HT-29 (cell line): ENCODE measurements around the gene SATB2. TPM values are rescaled to one million over a fixed set of nuclear protein-coding genes. Genes with fewer than 3 reads are reported as not detected.

Source experiments
- DNase-seq: peaks from one replicate; pipeline ENCODE4 v3.0.0-alpha.2; 2015; ENCODE audit warnings: low spot score
- total RNA-seq: library from RNA; depleted of rRNA; stranded (reverse); fragments of >200 nt; shearing (Covaris generic); gene quantifications from 2 replicates; pipeline ENCODE4 v1.2.3, GENCODE V29; 2014; rRNA removed

The SATB2 gene
- total RNA-seq = 0.16 and 0.18 TPM in 2 replicates

DNA sequence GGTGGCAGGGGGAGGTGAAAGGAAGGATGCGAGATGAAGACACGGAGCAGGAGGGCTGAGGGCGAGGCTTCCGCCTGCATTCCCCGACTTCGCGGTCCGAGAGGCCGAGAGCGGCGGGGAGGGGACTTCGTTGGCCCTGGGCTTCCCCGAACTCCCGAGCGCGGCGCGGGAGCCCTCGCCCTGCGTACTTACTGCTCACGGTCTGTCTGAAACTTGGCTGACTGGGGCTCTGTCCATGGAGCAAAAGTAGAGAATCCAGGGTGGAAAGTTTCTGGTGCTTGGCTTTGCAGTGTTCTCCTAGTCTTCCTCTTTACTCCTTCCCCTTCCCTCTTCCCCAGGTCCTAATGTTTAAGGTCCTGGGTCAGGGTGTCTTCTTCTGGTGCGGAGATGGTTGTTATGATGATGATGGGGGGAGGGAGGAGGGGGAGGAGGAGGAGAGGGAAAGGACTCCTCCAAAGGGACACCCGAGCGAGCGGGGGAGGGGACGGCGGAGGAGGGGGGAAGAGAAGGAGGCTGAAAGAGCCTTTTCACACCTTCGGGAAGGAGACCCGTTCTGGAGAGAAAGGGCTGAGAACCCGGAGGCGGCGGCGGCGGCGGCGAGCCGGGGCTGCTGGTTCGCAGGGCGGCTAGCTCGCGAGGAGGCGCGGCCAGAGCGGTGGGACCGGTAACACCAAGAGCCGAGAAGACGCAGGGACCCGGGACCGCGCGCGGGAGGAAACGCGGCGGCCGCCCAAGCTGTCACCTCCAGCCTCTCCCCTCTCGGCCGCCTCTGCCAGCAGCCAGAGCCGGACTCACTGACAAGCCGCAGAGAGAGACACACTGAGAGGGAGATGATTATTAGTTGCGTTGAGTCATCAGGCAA is at the start of gene SATB2:
SATB2 (minus strand) TSS at position 793 of the 862 bp plus-strand sequence. CDS start 1,902 bp downstream, outside the sequence.
- DNase-seq = peak; percentile 3

DNA sequence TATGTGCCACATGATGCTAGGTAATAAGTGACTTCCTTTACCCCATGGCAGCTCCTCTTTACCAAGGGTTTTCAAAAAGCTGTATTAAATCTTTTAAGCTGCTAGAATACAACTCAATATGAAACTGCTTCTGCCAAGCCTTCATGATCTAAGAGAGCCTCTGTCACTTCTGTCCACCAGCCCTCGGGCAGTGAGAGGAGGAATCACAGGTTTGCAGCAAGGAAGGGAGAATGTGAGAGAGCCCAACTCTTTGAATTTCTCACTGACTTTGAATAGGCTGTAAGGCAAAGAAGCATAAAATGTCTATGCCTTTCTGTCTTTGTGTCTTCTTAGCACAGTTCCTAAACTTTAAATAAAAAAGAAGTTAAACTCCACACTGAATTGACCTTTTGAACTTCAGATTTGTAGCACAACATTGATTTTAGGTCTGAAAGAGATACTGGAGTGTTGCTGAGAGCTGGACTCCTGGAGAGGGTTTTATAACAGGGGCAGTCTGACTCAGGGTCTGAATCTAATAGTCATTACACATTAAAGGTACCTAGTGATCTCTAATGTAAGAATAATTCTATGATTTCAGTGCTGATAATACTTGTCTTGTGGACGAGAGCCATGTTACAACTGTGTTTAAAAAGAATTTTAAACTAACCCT is 48.1 kb upstream of the SATB2 start:
- DNase-seq = no peak

DNA sequence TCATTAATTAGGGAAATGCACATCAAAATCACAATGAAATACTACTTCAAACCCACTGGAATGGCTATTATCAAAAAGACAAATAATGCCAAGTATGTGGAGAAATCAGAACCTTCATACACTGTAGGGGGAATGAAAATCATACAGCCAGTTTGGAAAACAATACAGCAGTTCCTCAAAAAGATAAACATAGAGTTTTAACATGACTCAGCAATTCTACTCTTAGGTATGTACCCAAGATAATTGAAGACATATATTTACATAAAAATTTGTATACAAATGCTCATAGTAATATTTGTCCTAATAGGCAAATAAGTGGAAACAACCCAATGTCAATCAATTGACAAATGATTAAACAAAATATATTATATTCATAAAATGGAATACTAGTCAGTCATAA is 45.4 kb upstream of the SATB2 start:
- DNase-seq = no peak

DNA sequence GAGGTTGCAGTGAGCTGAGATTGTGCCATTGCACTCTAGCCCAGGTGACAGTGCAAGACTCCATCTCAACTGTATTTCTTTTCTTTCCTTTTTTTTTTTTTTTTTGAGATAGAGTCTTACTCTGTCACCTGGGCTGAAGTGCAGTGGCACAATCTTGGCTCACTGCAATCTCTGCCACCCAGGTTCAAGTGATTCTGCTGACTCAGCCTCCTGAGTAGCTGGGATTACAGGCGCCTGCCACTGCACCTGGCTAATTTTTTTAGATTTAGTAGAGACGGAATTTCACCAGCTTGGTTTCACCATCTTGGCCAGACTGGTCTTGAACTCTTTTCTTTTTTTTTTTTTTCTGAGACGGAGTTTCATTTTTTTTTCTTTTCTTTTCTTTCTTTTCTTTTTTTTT is 41.3 kb upstream of the SATB2 start:
- no peak for DNase-seq

DNA sequence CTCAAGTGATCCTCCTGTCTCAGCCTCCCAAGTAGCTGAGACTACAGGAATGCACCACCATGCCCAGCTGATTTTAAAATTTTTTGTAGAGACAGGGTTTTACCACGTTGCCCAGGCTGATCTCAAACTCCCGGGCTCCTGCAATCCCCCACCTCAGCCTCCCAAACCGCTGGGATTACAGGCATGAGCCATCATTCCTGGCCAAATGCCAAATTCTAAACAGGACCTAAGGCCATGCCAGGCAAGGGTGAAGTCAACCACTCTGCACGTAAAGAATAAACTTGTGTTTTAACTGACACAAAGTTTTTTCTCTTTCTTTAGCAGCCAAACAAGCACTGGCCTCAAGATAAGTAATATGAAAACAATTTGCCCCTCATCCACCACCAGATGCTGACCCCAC is 37.4 kb upstream of the SATB2 start:
- no peak for DNase-seq

DNA sequence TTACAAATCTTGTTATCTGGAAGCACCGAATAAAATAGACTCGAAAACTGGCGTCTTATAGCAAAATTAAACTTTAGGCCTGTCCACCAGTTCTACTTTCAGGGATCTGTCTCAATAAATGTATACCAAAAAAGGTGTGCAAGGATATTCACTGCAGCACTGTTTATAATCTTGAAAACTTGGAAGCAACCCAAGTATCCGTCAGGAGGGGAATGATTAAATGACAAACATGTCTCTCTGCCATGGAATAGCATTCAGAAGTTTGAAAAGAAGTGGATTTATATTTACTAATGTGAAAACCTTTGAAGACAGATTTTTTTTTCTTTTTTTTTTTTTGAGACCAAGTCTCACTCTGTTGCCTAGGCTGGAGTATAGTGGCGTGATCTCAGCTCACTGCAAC is 32.3 kb upstream of the SATB2 start:
- DNase-seq = no peak

DNA sequence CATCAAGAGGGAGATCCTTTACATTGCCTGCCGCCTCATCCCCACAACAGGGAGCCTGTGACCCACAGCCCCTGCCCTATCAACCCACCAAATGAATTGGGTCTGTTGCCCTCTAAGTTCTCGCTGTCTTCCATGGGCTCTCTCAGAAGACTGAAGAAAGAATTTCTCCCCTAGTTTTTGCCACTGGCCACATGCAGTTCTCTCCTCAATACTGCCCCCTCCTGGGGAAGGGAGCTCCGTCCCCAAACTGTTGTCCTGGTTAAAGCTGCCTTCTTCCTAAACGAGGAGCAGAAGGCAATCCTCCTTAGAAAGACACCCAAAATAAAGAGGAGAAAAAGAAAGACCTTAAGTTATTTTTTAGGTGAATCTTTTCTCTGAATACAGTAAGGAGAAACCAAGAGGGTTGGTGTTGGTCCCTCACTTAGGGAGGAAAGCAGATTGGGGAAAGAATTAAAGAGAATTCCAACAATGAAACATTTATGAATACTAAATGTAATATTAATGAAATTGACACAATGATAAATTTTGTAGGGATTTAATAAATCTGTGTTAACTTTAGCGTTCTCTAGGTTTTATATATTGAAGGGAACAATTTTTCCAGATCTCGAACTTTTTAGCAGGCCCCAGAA is 31.1 kb upstream of the SATB2 start:
- peak; percentile 66 for DNase-seq

DNA sequence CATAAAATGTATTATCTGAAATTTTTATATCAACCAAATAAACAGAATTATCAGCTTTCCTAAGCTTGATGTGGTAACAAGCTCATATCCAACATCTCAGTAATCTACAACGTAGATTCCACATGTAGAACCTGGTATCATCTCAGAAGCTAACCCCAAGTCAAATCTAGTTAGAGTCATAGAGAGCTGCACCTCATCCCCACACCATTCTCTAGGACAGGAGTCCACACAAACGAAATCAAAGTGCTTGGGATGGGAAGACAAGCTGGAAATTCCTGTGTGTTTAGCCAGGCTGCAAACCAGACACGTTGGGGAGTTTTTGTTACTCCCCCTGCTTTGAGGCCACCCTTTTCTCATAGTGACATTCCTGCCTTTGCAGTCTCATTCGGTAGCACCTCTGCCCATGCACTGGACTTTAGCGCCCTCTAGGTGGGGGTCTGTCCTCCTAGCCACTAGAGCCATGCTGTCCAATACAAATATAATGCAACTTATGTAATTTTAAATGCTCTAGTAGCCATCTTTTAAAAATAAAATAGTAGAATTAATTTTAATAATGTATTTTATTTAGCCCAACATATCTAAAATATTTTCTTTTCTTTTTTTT is 28.1 kb upstream of the SATB2 start:
- peak; percentile 74 for DNase-seq

DNA sequence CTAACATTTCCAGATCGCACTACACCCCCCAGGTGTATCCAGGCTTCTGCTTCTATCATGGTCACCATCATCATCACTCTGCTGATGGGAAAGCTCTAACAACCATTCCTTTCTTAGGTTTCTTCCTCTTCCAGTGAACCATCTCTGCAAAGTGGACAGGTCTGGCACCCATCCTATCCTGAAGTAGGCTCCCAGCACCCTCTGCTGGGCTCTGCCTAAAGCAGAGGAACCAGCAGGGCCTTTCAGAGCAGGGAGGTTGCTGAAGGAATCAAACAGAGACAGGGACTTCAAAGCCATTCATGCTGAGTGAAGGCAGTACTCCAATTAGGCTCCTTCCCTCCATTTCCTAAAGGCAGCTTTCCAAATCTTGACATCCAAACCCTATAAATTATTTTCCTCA is 27.2 kb upstream of the SATB2 start:
- no peak for DNase-seq

DNA sequence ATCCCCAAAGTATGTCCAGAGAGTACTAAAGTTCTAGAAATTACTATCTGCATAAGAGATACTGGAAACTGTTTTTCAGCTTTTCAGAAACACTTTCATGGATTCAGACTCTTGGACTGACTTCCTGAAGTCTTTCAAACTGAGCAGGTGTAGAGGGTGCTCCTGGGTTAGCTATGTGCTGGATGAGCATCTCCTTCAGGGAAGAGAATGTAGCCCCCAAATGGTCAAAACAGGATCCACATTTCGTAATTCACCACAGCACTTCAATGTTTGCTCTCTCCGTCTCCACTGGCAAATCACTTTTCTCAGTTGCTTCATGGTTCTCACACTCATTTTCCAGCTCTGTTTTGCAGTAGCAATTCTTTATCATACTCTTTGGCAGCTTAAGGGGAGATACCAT is 23.2 kb upstream of the SATB2 start:
- no peak for DNase-seq

DNA sequence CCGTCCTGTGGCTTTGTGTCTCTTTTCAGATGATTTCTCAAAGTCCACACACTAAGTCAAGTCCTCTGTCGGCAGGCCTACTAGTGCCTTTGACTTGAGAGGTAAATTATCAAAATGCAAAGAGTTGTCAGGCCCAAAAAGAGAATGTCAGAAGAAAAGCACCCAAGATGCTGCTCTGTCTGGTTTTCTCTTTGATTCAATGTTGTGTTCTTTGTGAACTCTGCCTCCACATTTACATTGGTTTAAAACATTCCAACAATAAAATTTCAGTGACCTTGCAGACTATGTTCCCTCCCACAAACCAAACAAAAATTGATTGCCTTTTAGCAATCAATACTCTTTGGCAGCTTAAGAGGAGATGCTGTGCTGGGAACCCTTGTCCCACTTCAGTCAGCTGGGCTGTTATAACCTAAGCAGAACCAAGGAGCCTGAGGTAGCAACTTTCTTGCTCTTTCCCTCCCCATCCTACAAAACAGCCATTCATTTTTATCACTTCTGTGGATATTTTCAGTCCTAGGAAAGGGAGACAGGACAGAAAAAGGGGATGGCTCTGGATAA is 19.6 kb upstream of the SATB2 start:
- no peak for DNase-seq

DNA sequence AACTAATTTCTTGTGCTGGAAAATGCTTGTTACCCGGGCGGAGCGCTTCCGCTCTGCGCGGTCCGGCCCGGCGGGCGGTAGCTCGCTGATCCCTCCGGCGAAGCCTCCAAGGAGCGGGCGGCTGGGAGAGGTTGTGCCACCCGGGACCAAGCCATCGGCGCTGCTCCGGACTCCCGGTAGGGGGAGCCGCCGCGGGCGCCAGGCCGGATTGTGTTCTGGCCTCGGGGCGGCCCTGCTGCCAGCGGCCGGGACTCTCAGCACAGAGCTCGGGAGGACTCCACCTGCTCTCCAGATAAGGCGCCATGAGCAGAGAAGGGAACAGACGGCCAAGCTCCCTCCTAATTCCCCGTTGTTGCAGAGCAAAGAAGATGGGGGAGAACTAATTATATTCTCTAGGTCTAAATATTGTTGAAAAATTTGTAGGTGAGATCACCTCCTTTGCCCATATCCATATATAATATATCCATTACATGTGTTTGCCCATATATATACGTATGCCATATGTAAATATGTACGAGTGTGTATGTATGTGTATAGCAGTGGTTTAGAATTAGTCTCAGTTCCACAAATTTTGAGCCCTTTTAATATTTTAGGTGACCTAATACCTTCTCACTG is 13.8 kb upstream of the SATB2 start:
- peak; percentile 65 for DNase-seq

DNA sequence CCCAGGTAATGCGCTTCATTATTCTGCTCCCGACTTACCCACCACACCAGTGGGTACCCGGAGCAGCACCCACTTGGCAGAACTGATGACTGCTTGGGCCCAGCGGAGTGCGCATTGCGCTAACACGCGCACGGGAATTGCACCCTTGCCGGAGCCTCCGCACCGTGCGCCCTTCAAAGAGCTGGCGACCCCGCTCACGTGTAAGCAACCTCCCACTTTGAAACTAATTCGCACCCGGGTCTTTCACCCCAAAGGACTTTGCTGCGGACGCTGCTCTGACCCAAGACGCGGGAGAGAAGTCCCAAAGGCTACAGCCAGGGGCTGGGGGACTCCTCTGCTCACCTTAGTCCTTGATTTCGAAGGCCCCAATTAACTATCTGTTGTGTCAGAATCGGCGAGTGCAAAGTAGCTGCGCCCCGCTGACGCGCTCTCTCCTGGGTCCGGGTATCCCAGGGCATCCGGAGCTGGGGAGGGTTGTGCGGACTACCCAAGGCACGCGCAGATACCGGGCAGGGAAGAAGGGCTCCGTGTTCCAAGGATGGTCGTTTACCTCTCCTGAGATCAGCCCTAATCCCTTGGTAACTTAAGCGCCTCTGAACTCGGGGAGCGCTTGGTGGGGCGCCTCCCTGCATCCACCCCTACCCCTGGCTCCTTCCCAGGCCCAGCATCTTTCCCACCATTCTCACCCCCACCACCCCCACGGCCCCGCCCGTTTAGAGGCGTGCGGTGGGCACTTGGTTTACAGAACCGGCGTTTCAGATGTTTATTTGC is 13.1 kb upstream of the SATB2 start:
- no peak for DNase-seq

DNA sequence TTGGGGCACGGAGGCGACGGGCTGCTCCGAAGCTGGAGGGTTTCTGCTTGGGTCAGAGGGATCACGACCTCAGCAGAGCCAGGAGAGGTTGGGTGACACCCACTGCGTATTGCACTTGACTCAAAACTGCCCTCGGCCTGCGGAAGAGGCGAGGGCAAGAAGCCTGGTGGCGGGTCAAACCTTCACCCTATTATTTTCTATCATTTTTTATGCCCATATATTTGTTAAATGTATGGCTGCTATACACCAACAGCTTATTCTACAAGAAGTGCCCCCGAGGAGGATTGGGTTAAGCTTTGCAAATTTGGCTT is 12.6 kb upstream of the SATB2 start:
- DNase-seq = no peak

DNA sequence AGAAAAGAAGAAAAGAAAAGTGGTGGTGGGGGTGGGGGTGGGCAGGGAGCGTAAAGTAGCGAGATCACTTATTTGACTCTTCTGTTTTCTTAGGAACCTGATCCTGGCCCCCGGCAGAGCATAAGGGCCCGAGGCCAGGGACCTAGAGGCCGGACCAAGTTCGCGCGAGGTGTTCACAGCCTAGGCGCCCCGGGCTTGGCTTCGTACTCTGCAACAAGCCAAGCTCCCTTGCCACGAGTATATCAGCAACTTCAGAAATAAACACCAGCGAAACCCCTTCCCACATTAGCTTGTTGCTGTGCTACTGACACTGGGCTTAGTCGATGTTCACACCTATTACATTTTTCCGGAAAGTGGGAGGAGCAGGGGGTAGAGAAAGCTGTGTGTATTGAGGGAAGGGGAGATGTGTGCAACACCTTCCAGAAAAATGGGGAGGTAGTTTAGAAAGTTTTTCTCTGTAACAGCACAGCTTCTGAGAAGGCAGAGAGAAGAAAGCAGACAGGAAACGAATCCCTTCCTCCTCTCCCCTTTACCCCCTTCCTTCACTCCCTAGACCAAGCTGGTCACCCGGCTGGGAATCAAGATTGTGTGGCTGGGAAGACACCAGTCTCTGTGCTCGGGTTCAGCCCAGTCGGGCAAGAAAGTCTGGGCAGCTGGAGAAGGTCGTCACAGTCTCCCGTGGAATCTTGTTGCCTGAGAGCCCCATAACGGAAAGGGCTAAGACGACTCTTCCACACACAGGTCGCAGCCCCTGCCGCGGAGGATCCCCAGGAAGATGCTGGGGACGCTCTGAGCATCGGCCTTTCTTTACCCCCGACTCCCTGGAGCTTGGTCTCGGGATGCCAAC is 12.0 kb upstream of the SATB2 start:
- no peak for DNase-seq

DNA sequence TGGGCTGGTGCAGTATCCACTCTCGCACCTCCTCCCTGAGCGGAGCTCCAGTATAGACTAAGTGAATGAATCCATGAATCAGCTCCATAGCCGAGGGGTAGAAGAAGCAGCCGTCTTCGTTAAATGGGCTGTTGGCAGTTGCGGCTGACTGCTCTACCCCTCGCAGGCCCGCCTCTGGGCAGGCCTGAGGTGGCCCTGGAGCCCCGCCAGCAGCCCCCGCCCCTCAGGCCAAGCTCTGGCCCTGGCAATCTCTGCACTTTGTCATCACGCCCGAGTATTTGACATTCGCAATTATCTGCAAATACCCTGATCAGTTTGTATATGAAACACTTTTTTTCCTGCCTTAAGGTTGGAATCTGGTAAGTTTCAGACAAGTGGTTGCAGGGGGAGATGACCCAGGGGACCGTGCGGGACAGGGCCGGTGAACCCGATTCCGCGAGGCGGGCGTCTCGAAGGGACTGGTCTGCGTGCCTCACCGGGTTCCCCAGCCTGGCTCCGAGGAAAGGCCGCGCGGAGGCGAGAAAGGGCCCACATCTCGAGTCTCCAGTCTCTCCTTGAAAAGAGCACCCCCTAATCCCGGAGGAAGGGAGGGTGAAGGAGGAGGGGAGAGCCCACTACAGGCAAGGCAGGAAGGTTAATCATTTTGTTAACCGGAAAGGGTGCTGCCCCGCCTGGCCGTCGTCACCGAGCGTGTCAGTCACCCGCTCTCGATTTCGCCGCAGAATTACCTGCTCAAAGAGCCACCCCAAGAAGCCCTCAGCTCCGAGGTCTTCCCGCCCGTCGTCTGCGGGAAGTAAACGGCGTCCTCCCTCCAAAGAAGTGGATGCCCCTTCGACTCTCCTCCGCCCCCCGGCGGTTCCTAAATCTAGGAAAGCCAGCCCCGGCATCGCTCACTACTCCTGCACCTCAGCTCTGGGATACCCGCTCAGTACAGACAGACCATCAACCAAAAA is 11.1 kb upstream of the SATB2 start:
- no peak for DNase-seq

DNA sequence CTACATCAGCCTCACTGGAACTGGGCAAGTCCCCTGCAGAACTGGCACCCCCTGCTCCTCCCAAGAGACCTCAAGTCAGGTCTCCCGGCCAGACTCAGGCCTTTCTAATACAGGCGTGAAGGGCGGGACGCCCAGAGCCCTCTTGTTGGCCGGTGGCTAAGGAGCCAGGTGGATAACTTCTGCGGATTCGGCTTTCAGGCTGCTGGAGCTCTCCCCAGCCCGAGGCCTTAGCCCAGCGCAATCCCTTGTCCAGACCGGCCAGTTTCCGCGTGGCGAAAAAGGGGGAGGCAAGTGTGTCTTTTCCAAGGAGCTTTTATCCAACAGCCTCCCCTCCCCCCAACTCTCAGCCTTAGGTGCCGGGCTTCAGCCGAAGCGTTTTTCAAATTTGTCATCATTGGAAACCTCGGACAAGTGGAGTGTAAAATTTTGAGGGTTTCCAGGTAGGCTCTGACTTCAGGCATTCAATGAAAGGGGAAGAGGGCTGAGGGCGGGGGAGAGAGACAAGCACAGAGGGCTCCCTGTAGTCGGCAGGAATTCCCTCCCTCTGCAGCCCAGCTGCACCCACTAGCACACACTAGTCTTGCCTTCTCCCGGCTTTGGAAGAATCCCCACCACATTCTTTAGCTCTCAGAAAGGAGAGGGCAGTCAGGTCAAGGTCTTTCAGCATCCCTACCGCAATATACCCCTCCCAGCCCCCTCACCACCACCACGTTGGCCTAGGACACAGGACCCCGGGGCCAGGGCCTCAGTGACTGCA is 9.5 kb upstream of the SATB2 start:
- no peak for DNase-seq

DNA sequence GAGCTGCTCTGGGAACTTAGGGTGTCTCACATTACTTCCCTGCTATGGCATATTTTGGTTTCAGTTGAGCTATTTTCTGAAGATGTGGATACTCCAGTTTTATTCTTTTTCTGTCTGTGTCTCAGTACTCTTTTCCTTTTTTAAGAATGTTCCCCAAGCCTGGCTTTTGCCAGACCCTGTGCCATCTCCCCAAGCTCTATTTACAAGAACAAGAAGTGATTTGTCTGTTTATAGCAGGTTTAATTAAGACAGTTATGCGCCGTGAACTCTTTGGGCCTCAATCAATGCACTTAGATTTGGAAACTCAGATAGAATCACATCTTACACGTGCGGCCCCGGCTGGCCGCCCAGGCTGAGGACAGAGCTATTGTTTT is 8.9 kb upstream of the SATB2 start:
- DNase-seq = no peak
